Measurements from ENCODE around the gene GAL3ST1.

GAL3ST1 gene

DNA sequence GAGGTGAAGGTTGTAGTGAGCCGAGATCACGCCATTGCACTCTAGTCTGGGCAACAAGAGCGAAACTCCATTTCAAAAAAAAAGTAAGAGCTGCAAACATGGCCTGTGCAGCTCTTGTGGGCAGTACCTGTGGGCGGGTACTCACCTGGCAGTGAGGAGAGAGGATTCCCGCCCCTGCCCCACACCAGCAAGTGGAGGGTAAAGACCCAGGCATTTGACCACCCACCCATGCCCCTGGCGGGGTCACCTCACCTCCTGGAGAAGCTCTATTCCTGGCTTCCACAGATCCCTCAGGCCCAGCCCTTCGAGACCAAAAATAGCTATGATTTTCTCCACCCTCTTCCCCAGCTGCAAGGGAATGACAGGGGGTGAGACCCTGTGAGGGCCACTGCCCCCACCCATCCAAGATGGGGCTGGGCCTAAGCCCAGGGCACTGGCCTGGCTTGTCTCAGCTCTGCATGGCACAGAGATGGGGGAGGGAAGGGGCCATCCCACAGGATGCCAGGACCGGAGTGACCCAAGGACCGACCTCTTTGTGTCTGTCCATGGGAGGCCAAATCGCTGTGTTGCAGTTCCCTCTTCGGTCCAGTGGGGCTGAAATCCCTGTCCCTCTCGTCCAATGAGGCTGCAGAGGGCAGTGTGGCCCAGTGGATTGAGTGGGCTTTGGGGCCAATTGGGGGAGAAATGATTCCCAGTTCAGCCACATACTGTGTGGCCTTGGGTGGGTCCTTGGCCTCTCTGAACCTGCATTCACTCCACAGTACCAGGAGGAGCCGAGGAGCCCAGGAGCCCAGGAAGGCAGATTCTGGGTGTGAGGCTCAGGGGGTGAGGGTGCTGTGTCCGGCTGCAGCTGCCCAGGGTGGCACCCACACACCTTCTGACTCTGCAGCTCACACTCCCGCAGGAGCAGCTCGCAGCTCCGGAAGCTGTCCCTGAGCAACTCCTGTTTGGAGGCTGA is 42.5 kb downstream of the GAL3ST1 start:
- DNase-seq = no peak

DNA sequence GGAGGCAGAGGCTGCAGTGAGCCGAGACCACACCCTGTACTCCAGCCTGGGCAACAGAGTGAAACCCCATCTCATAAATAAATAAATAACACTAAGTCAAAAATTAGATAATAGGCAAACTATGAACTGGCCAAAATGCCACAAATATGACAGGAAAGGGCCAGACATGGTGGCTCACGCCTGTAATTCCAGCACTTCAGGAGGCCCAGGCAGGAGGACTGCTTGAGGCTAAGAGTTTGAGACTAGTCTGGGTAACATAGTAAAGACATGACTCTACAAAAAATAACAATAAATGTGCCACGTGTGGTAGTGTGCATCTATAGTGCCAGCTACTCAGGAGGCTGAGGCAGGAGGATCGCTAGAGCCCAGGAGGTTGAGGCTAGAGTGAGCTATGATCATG is 47.8 kb downstream of the GAL3ST1 start:
- no peak for DNase-seq

- DNase-seq = no peak
These were observed 50.6 kb downstream of the GAL3ST1 start for GRCh38 chr22:30523646-30524489.

DNA sequence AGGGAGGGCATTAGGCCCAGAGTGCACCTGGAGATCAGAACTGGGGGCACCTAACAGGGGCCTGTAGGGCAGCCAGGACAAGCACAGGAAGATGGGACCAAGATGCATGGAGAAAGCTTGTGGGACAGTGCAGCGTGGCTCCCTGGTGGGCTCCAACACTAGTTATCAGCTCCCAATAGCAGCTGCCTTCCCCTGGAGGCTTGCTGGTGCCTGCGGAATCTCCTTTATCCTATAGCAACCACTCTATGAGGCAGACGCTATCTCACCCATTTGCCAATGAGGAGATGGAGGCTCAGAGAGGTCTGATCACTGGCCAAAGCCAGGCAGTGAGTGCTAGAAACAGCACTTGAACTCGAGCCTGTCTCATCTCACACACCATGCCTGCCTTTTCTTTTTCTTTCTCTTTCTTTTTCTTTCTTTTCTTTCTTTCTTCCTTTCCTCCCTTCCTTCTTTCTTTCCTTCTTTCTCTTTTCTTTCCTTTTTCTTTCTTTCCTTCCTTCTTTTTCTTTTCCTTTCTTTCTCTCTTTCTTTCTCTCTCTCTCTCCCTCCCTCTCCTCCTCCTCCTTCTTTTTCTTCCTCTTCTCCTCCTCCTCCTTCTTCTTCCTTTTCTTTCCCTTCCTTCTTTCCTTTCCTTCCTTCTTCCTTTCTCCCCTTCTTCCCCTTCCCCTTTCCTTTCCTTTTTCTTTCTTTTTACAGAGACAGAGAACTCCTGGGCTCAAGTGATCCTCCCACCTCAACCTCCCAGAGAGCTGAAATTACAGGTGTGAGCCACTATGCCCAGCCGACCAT is 52.9 kb downstream of the GAL3ST1 start:
- DNase-seq = no peak

DNA sequence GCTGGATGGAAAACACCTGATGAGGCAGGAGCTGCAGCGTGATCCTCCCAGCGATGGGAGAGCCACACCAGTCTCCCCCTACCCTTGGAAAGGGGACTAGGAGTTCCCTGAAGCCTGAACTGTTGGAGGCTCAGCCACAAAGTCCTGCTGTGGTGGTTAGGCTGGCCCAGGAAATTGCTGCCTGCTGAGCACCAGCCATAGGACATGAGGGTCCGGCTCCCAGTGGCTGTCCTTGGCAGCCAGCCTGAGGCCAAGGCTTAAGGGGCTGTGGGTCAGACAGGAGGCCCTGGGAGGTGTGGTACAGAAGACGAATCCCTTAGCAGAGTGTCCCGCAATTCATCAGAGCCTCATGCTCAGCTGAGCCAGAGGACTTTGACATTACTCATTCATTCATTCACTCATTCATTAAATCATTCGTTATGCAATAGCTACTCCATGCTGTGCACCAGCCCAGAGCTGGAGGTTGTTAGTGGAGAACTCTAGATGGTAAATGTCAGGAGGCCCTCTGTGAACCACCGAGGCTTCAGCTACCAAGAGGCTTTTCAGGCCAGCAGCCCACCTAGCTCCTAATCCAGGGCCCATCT is 54.5 kb downstream of the GAL3ST1 start:
- no peak for DNase-seq

GRCh38 chr22:30516731-30517130 is 57.7 kb downstream of the GAL3ST1 start:
- DNase-seq = no peak

- DNase-seq = no peak
These were observed 58.2 kb downstream of the GAL3ST1 start for GRCh38 chr22:30516273-30516672.

- DNase-seq = no peak
These were observed 60.2 kb downstream of the GAL3ST1 start for GRCh38 chr22:30514252-30514651.

- DNase-seq = no peak
These were observed 61.0 kb downstream of the GAL3ST1 start for GRCh38 chr22:30513462-30513861.

DNA sequence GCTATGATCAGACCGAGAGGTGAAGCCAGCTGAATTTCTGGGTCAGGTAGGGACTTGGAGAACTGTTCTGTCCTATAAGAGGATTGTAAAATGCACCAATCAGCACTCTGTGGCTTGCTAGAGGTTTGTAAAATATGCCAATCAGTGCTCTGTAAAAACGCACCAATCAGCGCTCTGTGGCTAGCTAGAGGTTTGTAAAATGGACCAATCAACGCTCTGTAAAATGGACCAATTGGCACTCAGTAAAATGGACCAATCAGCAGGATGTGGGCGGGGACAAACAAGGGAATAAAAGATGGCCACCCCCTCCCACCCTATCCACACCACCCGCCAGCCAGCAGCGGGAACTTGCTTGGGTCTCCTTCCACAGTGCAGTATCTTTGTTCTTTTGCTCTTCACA is 62.6 kb downstream of the GAL3ST1 start:
- DNase-seq = no peak

- no peak for DNase-seq
These were observed 63.4 kb downstream of the GAL3ST1 start for GRCh38 chr22:30511109-30511508.

DNA sequence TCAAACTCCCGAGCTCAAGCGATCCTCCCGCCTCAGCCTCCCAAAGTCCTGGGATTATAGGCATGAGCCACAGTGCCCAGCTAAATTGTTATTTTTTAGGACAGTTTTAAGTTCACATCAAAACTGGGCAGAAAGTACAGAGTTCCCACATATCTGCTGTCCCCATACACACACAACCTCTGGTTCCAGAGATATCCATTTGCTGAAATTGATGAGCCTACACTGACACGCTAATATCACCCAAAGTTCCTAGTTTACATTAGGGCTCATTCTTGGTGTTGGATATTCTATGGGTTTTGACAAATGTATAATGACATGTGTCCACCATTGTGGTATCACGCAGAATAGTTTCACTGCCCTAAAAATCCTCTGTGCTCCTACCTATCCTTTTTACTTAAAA is 66.2 kb downstream of the GAL3ST1 start:
- DNase-seq = no peak

- no peak for DNase-seq
These were observed 66.8 kb downstream of the GAL3ST1 start for GRCh38 chr22:30507670-30508069.

GRCh38 chr22:30506507-30506968 is 67.9 kb downstream of the GAL3ST1 start:
- DNase-seq = no peak
